Loucy (cell line): ENCODE measurements around the gene U2AF2.

Experiments used
- H2AFZ ChIP-seq: fragments of 200-600 bp; sonication (generic); 2 replicates; pipeline ENCODE4 v1.6.0; 2016; ENCODE audit warnings: antibody characterized with exemption, mild to moderate bottlenecking, low read length, moderate library complexity
- H3F3A ChIP-seq: fragments of 200-600 bp; 2 replicates; pipeline ENCODE4 v1.6.0; 2016; ENCODE audit warnings: antibody characterized with exemption, low read depth, mild to moderate bottlenecking
- H3K27me3 ChIP-seq: fragments of 200-600 bp; sonication (generic); 2 replicates; pipeline ENCODE4 v1.6.1; 2014; ENCODE audit warnings: low read length, mild to moderate bottlenecking; ENCODE audit not compliant: insufficient read depth, poor library complexity, severe bottlenecking
- H3K36me3 ChIP-seq: fragments of 200-600 bp; sonication (generic); 2 replicates; pipeline ENCODE4 v1.6.1; 2016; ENCODE audit warnings: low read length; ENCODE audit not compliant: insufficient read depth
- H3K4me1 ChIP-seq: fragments of 200-600 bp; sonication (generic); 2 replicates; pipeline ENCODE4 v1.5.1; 2014; ENCODE audit warnings: low read length, mild to moderate bottlenecking; ENCODE audit not compliant: insufficient read depth, poor library complexity, severe bottlenecking
- H3K4me2 ChIP-seq: fragments of 200-600 bp; sonication (generic); 2 replicates; pipeline ENCODE4 v1.6.0; 2014; ENCODE audit warnings: antibody characterized with exemption, low read length, low read depth, mild to moderate bottlenecking; ENCODE audit not compliant: poor library complexity, severe bottlenecking
- H3K4me3 ChIP-seq: fragments of 200-600 bp; sonication (generic); 2 replicates; pipeline ENCODE4 v1.5.1; 2014; ENCODE audit warnings: low read length, mild to moderate bottlenecking, mixed read lengths; ENCODE audit not compliant: poor library complexity, severe bottlenecking
- H3K79me2 ChIP-seq: fragments of 200-600 bp; sonication (generic); 2 replicates; pipeline ENCODE4 v1.6.1; 2014; ENCODE audit warnings: low read length; ENCODE audit not compliant: insufficient read depth
- H3K9ac ChIP-seq: fragments of 200-600 bp; sonication (generic); 2 replicates; pipeline ENCODE4 v1.6.0; 2014; ENCODE audit warnings: mild to moderate bottlenecking, low read depth, low read length, moderate library complexity; ENCODE audit not compliant: poor library complexity, severe bottlenecking
- H3K9me2 ChIP-seq: fragments of 200-600 bp; sonication (generic); replicated peaks from 2 replicates; pipeline ENCODE4 v1.6.1; 2016; ENCODE audit warnings: low read depth, low read length, mixed read lengths
- H3K9me3 ChIP-seq: fragments of 200-600 bp; sonication (generic); 2 replicates; pipeline ENCODE4 v1.6.1; 2014; ENCODE audit warnings: mild to moderate bottlenecking, antibody characterized with exemption, low read length, low read depth; ENCODE audit not compliant: insufficient read depth
- H4K20me1 ChIP-seq: fragments of 200-600 bp; sonication (generic); 2 replicates; pipeline ENCODE4 v1.6.0; 2014; ENCODE audit warnings: antibody characterized with exemption, low read length, mild to moderate bottlenecking; ENCODE audit not compliant: insufficient read depth, poor library complexity, severe bottlenecking
- EZH2phosphoT487 ChIP-seq: fragments of 200-600 bp; IDR thresholded peaks from 2 replicates; pipeline ENCODE4 v1.6.1; 2018; ENCODE audit warnings: antibody characterized with exemption, mild to moderate bottlenecking, moderate library complexity, borderline replicate concordance
- TF ChIP-seq, protein P1 (sequence below): fragments of 200-600 bp; sonication (generic); conservative IDR thresholded peaks from 2 replicates; pipeline ENCODE4 v1.5.1; 2014; ENCODE audit warnings: mild to moderate bottlenecking, antibody characterized with exemption, low read length

The U2AF2 gene

DNA sequence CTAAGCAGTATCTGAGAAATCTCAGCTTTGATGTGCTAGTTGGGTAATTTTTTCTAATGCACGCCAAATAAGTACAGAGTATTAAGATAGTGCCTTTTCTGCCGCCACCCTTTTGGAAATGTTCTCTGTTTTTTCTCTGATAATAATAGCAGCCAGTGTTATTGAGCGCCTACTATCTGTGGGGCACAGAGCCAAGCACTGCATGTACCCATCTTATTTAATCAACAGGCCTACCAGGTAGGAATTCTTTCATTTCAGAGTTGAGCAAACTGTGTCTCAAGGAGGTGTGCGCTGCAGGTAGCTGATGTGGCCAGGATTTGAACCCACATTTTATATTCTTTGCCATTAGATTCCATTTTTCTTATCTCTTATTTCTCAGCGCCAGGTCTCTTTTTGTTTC, 21.5 kb downstream of the U2AF2 start:
- Histone ChIP-seq H3K4me3 (peak overlapping the region; percentile 76), H2AFZ (no peak overlapping the region), H3K4me1 (peaks cover 4% of the 10 kb centered on the region), H4K20me1 (peaks cover 66% of the 10 kb centered on the region), H3K9me2 (no peaks in the 10 kb centered on the region), H3K36me3 (peaks cover 86% of the 10 kb centered on the region), H3K79me2 (peaks cover 68% of the 10 kb centered on the region), H3K9ac (peak overlapping the region; percentile 80), H3F3A (peaks cover 5% of the 10 kb centered on the region; the same call in 1 of the 2 replicates), H3K4me2 (peak overlapping the region; percentile 74), H3K9me3 (no peaks in the 10 kb centered on the region), H3K27me3 (no peaks in the 10 kb centered on the region)
- no peak for TF ChIP-seq EZH2phosphoT487
- TF ChIP-seq, protein P1, sequence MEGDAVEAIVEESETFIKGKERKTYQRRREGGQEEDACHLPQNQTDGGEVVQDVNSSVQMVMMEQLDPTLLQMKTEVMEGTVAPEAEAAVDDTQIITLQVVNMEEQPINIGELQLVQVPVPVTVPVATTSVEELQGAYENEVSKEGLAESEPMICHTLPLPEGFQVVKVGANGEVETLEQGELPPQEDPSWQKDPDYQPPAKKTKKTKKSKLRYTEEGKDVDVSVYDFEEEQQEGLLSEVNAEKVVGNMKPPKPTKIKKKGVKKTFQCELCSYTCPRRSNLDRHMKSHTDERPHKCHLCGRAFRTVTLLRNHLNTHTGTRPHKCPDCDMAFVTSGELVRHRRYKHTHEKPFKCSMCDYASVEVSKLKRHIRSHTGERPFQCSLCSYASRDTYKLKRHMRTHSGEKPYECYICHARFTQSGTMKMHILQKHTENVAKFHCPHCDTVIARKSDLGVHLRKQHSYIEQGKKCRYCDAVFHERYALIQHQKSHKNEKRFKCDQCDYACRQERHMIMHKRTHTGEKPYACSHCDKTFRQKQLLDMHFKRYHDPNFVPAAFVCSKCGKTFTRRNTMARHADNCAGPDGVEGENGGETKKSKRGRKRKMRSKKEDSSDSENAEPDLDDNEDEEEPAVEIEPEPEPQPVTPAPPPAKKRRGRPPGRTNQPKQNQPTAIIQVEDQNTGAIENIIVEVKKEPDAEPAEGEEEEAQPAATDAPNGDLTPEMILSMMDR = no peak

DNA sequence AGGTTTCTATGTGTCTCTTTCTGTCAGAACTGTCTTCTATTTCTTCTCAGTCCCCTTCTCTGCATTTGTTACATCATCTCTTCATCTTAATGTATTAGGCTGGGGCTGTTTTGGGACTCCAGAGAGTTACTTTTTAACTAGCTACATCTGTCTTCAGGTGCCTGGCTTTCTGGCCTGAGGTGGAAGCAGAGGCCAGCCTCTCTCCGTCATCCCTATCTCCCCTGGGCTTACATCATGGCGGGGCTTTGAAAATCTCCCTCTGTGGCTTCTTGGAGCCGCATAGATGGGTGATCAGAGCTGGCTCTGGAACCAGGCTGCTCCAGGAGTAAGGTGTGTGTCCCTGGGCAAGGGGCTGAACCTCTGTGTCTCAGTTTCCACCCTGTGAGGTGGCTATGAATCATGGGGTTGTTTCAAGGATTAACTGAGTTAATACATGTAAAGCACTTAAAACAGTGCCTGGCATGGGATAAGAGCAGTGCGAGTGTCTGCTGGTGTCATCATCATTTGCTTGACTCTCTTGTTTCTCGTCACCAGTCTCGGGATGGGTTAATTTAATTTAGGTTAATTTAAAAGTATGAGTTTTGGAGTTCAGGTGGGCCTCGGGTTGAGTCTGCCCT, 22.2 kb downstream of the U2AF2 start:
- H4K20me1 ChIP-seq = peaks cover 60% of the 10 kb centered on the region
- H3K4me1 ChIP-seq = peaks cover 4% of the 10 kb centered on the region
- no peaks in the 10 kb centered on the region for H3K9me2 ChIP-seq
- H2AFZ ChIP-seq = no peak overlapping the region
- H3F3A ChIP-seq = peaks cover 5% of the 10 kb centered on the region; the same call in 1 of the 2 replicates
- peak overlapping the region; percentile 74 for H3K4me2 ChIP-seq
- TF ChIP-seq, protein P1 = no peak
- no peak for TF ChIP-seq EZH2phosphoT487
- H3K4me3 ChIP-seq = peak overlapping the region; percentile 12
- H3K79me2 ChIP-seq = peaks cover 62% of the 10 kb centered on the region
- peak overlapping the region; percentile 80 for H3K9ac ChIP-seq
- no peaks in the 10 kb centered on the region for H3K27me3 ChIP-seq
- peaks cover 87% of the 10 kb centered on the region for H3K36me3 ChIP-seq
- H3K9me3 ChIP-seq = no peaks in the 10 kb centered on the region

DNA sequence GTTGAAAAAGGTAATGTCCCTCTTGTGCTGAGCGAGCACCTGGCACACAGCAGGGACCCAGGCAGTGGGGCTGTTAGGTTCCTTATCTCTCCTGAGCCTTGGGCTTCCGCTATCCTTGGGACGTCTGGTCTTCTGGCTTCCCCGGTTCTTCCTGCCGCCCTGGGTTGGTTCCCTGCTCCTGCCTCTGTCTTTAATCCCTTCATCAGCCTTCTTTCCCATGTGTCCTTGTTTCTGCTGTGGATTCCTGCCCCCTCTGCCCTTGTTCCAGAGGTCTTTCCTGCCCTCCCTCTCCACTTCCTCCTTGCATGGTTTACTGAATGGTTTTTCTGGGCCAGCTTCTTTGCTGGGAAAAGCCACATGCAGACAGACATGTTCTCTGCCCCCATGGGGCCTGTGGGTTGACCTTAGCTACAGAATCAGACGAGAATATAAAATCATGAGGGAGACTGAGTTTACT, 22.8 kb downstream of the U2AF2 start:
- H3K4me2 ChIP-seq = no peak overlapping the region
- TF ChIP-seq, protein P1 = no peak
- TF ChIP-seq EZH2phosphoT487 = no peak
- H2AFZ ChIP-seq = no peak overlapping the region
- peaks cover 81% of the 10 kb centered on the region for H3K36me3 ChIP-seq
- H4K20me1 ChIP-seq = peaks cover 54% of the 10 kb centered on the region
- H3K4me3 ChIP-seq = no peak overlapping the region
- H3K9ac ChIP-seq = no peak overlapping the region
- peaks cover 5% of the 10 kb centered on the region; the same call in 1 of the 2 replicates for H3F3A ChIP-seq
- peaks cover 56% of the 10 kb centered on the region for H3K79me2 ChIP-seq
- no peaks in the 10 kb centered on the region for H3K9me3 ChIP-seq
- H3K27me3 ChIP-seq = no peaks in the 10 kb centered on the region
- no peaks in the 10 kb centered on the region for H3K9me2 ChIP-seq
- H3K4me1 ChIP-seq = peaks cover 4% of the 10 kb centered on the region
